Activated CD8-positive, alpha-beta memory T cell treated with anti-CD3 and anti-CD28 coated beads for 48 hours (primary cell): ENCODE results near the gene ALKBH6.
"Not testable (repeated sequence)": the region's sequence is repeated elsewhere in the genome, so short reads cannot be mapped to it uniquely, and the experiment has no call there.

Experiments used
- DNase-seq, 3 experiments: peaks; one replicate each; pipeline ENCODE4 v3.0.0-alpha.2; 2020; ENCODE audit warnings: low read depth in 2 of 3, low spot score in 2 of 3

Gene ALKBH6

GRCh38 chr19:36014012-36014924, at the start of gene ALKBH6:
TSS of gene ALKBH6 (minus strand) at chr19:36014213. CDS start at chr19:36013397, 816 bp downstream.
- DNase-seq, result peak; percentile 97 to 98 (median 98)

- no peak for DNase-seq
These were observed 47.4 kb upstream of the ALKBH6 start for GRCh38 chr19:36061367-36061766.

DNA sequence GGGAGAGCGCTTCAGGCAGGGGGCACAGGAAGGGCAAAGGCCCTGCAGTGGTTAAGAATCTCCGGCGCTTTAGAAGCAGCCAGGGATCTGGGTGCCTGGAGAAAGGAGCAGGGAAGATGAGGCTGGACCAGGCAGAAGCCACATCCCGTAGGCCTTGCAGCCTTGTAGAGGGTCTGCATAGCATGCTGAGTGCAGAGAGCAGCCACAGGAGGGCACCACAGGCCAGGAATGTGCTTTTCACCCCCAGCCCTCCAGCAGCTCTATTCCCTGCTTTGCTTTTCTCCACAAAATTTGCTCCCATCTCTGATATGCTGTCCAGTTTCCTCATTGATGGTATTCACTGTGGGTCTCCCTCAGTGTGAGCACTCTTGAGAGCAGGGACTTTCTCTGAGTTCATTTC, 46.4 kb upstream of the ALKBH6 start:
- no peak for DNase-seq

DNA sequence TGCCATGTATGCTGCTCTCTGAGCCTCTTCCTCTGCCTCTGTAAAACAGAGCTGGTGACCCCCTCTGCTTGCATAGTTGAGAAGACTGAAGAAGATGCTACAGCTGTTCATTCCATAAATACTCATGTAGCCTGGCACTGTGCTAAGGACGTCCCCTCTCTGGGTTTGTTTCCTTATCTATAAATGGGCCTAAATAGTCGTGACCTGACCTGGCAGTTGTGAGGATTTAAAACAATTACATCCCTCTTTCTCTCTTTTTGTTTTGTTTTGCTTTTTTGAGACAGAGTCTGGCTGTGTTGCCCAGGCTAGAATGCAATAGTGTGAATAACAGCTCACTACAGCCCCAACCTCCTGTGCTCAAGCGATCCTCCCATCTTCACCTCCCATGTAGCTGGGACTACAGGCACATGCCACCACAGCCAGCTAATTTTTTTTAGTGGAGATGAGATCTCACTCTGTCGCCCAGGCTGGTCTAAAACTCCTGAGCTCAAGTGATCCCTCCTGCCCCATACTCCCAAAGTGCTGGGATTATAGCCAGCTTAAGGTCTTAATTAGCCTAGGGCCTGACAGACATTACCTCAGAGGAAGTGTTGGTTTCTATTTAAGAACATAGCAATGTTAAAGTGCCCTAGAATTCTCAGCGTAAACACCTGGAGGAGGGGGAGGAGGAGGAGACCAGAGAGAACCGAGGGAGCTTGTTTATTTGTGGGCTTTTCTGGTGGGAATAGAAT, 45.3 kb upstream of the ALKBH6 start:
- no peak for DNase-seq

- no peak for DNase-seq
These were observed 44.6 kb upstream of the ALKBH6 start for GRCh38 chr19:36058481-36059179.

DNA sequence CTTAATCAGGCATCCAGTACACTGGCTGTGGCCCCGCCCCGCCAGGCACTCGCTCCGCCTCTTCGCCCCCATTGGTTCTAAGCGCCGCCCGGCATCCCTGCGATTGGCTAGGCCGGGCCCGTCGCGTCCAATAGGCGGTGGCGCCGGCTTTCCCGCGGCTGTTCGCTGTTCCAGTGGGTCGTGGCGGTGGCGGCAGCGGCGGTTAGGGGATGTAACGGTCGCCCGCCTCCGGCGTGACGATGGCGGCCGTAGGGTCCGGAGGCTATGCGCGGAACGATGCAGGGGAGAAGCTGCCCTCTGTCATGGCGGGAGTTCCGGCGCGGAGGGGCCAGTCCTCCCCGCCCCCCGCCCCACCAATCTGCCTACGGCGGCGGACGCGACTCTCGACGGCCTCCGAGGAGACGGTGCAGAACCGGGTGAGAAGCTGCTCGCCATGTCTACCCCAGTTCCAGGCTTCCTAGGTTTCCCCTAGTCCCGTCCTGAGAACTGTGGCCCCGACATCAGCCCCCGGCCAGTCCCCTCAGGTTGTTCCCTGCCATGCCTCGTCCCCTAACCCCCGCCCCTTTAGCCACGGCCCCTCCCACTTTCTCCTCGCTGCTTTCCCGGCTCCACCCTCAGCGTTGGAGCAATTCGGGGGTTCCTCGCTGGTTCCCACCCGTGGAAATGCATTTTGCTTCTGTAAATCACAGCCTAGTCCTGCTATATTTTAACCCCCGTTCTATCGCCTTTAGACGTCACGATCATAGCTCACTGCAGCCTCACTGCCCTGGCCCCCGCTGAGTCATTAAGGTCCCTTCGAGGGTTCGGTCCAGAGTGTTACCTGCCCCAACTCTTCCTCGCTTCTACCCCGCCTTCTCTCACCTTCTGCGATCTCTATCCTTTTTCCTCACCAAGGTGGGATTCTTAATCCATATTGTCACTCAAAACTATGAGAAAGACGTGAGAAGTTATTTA, 41.0 kb upstream of the ALKBH6 start, which contains the start of gene WDR62:
TSS of gene WDR62 (plus strand) at position 165 of the 954 bp plus-strand sequence. CDS start at position 240, 75 bp downstream.
- peak; percentile 86 to 92 (median 89) for DNase-seq

DNA sequence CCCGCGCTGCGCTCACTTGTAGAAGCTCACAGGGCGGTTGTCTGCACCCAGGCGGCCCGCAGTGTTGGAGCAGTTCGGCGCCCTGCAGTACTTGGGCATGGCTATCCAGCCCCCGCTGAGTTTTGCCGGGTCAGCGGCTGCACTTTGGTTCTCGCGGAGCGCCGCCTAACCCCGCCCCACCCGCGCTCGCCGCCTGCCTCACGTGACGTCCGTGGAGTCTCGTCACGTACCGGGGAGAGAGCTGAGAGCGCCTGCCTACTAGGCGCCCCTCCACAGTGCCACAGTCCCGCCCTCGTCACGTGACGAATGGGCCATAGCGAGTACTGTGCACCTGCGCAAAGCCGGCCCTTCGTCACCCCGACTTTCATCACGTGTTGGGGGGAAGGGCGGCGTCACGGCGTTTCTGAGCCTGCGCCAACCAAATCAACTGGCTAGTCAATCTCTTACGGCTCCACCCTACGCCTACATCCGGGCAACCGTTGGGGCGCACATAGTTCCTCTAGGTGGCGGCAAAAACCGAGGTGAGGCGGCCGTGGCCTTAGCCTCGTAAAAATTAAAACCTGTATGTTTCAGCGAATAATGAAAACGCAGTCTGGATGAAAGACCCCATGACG, 40.2 kb upstream of the ALKBH6 start, which contains the start of gene THAP8:
TSS of gene THAP8 (minus strand) at position 167 of the 614 bp plus-strand sequence. CDS start at position 99, 68 bp downstream.
- DNase-seq, result peak; percentile 88 to 99 (median 98)

GRCh38 chr19:36051637-36052036, 37.6 kb upstream of the ALKBH6 start:
- no peak for DNase-seq

- no peak for DNase-seq
These were observed 37.2 kb upstream of the ALKBH6 start for GRCh38 chr19:36051236-36051635.

DNA sequence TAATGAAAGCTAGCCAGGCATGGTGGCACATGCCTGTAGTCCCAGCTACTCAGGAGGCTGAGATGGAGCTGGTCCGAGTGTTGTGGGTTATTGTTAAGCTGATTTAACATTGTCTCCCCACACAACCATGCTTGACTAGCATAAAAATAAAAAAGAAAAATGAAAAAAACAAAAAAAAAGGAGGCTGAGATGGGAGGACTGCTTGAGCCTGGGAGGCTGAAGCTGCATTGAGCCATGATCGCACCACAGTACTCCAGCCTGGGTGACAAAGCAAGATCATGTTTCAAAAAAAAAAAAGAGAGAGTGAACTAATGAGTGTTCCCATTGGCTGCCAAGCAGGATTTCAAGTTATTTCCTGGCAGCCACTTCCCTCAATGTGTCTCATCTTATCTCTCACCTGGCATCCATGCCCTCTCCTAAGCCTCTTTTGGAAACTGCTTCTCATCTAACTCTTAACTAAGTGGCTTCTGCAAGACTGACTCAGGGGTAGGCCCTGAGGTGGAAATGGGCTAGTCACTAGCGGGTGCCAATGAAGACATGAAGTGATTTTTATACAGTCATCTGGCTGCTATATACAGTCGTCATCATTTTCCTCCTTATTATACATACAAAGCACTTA, 35.2 kb upstream of the ALKBH6 start:
- no peak for DNase-seq

DNA sequence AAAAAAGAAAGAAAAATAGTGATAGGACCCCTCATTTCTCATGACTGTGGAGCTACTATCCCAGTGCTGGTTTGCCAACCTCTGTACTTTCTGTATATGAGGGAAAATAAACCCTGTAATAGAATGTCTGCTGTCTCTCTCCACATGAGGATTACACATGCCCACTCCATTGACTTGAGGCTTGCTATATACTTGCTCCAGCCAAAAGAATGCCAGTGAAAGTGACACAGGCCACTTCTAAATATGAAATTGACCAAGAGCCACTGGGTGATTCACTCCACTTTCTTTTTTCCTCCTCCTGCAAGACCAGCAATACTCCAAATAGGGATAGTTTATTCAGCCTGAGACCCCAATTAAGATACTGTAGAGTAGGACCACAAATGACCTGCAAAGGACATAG, 33.8 kb upstream of the ALKBH6 start:
- no peak for DNase-seq

DNA sequence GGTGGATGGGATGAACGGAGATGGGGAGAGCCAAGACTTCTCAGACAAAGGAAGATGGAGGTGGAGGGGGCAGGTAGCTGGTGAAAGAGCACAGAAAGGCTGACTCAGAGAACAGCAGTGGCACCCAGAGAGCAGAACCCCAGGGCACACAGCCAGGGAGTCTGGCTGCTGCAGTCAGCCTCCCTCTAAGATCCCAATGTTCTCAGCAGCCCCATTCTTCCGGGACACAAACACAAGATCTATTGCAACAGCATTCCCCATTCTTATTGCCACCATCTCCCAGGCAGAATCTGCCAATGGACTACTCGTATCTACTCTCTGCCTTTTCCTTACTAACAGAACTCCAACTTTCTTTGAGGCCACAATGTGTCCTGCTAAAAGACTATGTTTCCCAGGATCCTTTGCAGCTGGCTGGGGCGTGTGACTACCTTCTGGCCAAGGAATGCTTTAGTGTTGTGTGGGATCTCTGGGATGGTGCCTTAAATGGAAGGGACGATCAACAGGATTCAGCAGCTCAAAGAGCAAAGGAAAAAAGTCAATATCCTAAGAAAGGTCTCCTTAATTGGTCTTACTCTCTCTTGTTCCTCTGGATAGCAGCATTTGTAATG, 32.5 kb upstream of the ALKBH6 start:
- no peak for DNase-seq

DNA sequence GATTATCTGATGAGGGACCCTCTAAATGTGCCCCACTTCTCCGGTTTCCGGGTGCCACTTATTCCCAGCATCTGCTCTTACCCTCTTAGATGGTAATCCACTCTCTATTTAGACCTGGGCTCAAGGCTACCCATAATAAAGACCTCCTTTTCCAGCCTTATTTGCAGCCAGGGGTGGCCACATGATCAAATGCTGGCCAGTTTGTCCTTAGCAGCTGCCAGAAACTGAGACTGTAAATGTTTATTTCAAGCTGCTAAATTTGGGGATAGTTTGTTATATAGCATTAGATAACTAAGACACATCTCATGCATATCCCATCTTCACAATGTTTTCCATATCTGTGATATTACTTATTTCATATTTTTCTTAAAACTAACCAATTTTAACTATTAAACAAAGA, 29.9 kb upstream of the ALKBH6 start:
- DNase-seq, result no peak

GRCh38 chr19:36041831-36042230, 27.8 kb upstream of the ALKBH6 start:
- DNase-seq, result no peak

- not testable (repeated sequence) for DNase-seq
These were observed 27.1 kb upstream of the ALKBH6 start for GRCh38 chr19:36041092-36041491.

DNA sequence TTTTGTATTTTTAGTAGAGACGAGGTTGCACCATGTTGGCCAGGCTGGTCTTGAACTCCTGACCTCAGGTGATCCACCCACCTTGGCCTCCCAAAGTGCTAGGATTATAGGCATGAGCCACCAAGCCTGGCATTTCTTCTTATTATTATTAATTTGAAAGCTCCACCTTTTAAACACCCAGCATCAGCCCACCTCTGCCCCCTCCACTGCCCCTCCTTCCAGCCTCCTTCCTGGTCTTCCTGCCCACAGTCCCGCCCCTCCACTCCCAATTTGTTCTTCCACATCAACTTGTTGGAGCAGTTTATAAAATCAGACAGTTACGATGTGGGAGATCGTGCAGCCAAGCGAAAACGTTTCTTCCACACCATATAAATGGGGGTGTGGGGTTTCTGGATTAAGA, 26.5 kb upstream of the ALKBH6 start:
- DNase-seq, result no peak

- DNase-seq, result peak in 1 of 3 experiments; percentile 34
These were observed 18.5 kb upstream of the ALKBH6 start, which contains the start of gene CLIP3 for GRCh38 chr19:36032251-36033104. TSS of gene CLIP3 (minus strand) at chr19:36032873. CDS start at chr19:36032357, 516 bp downstream.

- no peak for DNase-seq
These were observed 17.3 kb upstream of the ALKBH6 start for GRCh38 chr19:36031308-36031707.
